Thoracic aorta endothelial cell (primary cell): ENCODE data around the gene DAAM2. TPM values are rescaled to one million over a fixed set of nuclear protein-coding genes. Genes with fewer than 3 reads are reported as not detected.

ENCODE experiments used
- total RNA-seq: library from RNA; depleted of rRNA; stranded (reverse); fragments of >200 nt; gene quantifications from 2 replicates; pipeline ENCODE4 v1.2.3, GENCODE V29; 2012

Gene DAAM2
- total RNA-seq = under 0.01 and 0.07 TPM in 2 replicates

GRCh38 chr6:39791850-39792539, at the start of gene DAAM2:
TSS of gene DAAM2 (plus strand) at chr6:39792376. CDS start at chr6:39856303, 63,927 bp downstream.

GRCh38 chr6:39934131-39934757, 142.1 kb downstream of the DAAM2 start, which contains the start of gene MOCS1:
TSS of gene MOCS1 (minus strand) at chr6:39934462. CDS start at chr6:39934417, 45 bp downstream.

Other genes with a start within 250 kb of the DAAM2 start
- under 0.01 TPM in 1 of 2 replicates, not detected in the other for gene KIF6, start 67.0 kb upstream of the DAAM2 start, total RNA-seq
- gene MOCS1, start 142.1 kb downstream of the DAAM2 start, total RNA-seq = 10.5 and 15.7 TPM in 2 replicates